Nephron (organoid): ENCODE data around the gene CRYGB.
A peak's percentile ranks its signal among the peaks of the same experiment; 100 is the strongest.

Source experiments
- H3K27ac Mint-ChIP-seq, 3 experiments: 2 replicates each; pipeline ENCODE4 v1.8.0; 2020; ENCODE audit warnings: mixed read lengths in 3 of 3, mild to moderate bottlenecking in 2 of 3, moderate library complexity in 1 of 3
- H3K27me3 Mint-ChIP-seq: 2 replicates; pipeline ENCODE4 v1.8.0; 2021; ENCODE audit warnings: low read depth, mild to moderate bottlenecking, moderate library complexity, mixed read lengths
- H3K36me3 Mint-ChIP-seq: 2 replicates; pipeline ENCODE4 v1.8.0; 2020; ENCODE audit warnings: low read depth, mixed read lengths
- H3K4me1 Mint-ChIP-seq: 2 replicates; pipeline ENCODE4 v1.8.0; 2020; ENCODE audit warnings: mixed read lengths
- H3K4me3 Mint-ChIP-seq, 3 experiments: 2 replicates each; pipeline ENCODE4 v1.8.0; 2020; ENCODE audit warnings: mild to moderate bottlenecking in 3 of 3, mixed read lengths in 3 of 3, moderate library complexity in 2 of 3
- H3K9me3 Mint-ChIP-seq: 2 replicates; pipeline ENCODE4 v1.8.0; 2020; ENCODE audit warnings: mixed read lengths
- TF ChIP-seq, protein P1 (sequence below), 3 experiments: fragments of 200-600 bp; sonication (generic); IDR thresholded peaks; one replicate each; pipeline ENCODE4 v1.5.0; 2021; ENCODE audit warnings: antibody characterized with exemption in 3 of 3; ENCODE audit not compliant: unreplicated experiment in 3 of 3

The CRYGB gene

GRCh38 chr2:208175840-208176153, 29.8 kb upstream of the CRYGB start:
- H3K27me3 Mint-ChIP-seq = no peaks in the 10 kb centered on the region
- no peaks in the 10 kb centered on the region for H3K36me3 Mint-ChIP-seq
- H3K4me3 Mint-ChIP-seq = no peak overlapping the region
- no peaks in the 10 kb centered on the region for H3K9me3 Mint-ChIP-seq
- TF ChIP-seq, protein P1, sequence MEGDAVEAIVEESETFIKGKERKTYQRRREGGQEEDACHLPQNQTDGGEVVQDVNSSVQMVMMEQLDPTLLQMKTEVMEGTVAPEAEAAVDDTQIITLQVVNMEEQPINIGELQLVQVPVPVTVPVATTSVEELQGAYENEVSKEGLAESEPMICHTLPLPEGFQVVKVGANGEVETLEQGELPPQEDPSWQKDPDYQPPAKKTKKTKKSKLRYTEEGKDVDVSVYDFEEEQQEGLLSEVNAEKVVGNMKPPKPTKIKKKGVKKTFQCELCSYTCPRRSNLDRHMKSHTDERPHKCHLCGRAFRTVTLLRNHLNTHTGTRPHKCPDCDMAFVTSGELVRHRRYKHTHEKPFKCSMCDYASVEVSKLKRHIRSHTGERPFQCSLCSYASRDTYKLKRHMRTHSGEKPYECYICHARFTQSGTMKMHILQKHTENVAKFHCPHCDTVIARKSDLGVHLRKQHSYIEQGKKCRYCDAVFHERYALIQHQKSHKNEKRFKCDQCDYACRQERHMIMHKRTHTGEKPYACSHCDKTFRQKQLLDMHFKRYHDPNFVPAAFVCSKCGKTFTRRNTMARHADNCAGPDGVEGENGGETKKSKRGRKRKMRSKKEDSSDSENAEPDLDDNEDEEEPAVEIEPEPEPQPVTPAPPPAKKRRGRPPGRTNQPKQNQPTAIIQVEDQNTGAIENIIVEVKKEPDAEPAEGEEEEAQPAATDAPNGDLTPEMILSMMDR (IDR thresholded peaks at IDR 0.05; ENCODE audit: unreplicated experiment in 3 of 3) = no peak
- no peak overlapping the region for H3K27ac Mint-ChIP-seq
- H3K4me1 Mint-ChIP-seq = peaks cover 5% of the 10 kb centered on the region

DNA sequence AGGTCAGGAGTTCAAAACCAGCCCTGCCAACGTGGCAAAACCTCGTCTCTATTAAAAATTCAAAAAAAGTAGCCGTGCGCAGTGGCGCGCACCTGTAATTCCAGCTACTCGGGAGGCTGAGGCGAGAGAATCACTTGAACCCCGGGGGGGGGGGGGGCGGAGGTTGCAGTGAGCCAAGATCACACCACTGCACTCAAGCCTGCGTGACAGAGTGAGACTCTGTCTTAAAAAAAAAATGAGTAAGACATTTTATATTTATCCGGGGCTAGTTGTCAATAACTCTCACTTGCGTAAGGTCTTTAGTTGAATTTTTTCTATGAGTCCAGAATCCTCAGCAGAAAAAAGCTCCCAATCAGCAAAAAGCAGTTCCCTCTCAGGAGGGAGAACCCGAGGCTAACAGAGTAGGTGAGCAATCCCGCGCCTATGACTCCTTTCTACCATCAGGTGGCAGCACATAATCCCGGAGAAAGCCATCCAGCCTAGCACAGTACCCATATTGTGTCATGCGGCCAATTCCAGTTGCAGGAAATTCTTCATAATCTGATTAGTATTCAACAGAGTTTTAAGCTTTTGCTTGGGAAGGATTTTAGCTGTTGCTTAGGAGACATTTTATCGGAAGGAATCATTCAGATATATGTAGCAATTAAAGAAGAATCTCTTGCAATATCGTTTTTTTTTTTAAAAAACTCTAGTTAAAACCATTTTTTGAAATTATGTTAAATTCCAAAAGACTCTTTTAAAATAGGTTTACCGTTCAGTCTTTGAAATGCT, 29.3 kb upstream of the CRYGB start:
- no peaks in the 10 kb centered on the region for H3K36me3 Mint-ChIP-seq
- H3K4me3 Mint-ChIP-seq = no peak overlapping the region
- H3K27me3 Mint-ChIP-seq = no peaks in the 10 kb centered on the region
- no peak overlapping the region for H3K27ac Mint-ChIP-seq
- TF ChIP-seq, protein P1 (IDR thresholded peaks at IDR 0.05; ENCODE audit: unreplicated experiment in 3 of 3) = peak; percentile 77 to 93 (median 83)
- no peaks in the 10 kb centered on the region for H3K9me3 Mint-ChIP-seq
- peaks cover 5% of the 10 kb centered on the region for H3K4me1 Mint-ChIP-seq

GRCh38 chr2:208174144-208174543, 28.2 kb upstream of the CRYGB start:
- H3K4me1 Mint-ChIP-seq = peaks cover 5% of the 10 kb centered on the region
- H3K4me3 Mint-ChIP-seq = no peak overlapping the region
- TF ChIP-seq, protein P1 (IDR thresholded peaks at IDR 0.05; ENCODE audit: unreplicated experiment in 3 of 3) = no peak
- no peak overlapping the region for H3K27ac Mint-ChIP-seq
- H3K9me3 Mint-ChIP-seq = no peaks in the 10 kb centered on the region
- H3K27me3 Mint-ChIP-seq = no peaks in the 10 kb centered on the region
- H3K36me3 Mint-ChIP-seq = no peaks in the 10 kb centered on the region

DNA sequence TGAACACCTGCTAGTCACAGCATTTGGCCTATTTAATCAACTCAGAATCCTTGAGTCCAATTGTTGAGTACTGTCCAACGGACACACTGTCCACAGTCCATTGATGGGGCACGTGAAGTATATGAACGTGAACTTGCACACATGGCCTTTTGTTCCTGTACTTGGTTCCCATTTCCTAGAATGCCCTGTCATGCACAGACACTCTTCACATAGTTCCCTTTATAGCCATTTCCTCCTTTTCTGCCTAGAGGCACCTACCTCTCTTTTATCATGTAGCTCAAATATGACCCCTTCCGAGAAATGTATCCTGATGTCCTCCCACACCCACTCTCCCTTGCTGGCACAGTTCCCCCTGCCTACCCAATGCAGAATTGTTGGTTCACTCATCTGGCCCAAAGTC, 26.2 kb upstream of the CRYGB start:
- no peak overlapping the region for H3K27ac Mint-ChIP-seq
- no peaks in the 10 kb centered on the region for H3K27me3 Mint-ChIP-seq
- no peaks in the 10 kb centered on the region for H3K36me3 Mint-ChIP-seq
- H3K4me1 Mint-ChIP-seq = peaks cover 5% of the 10 kb centered on the region
- H3K4me3 Mint-ChIP-seq = no peak overlapping the region
- no peaks in the 10 kb centered on the region for H3K9me3 Mint-ChIP-seq
- TF ChIP-seq, protein P1 (IDR thresholded peaks at IDR 0.05; ENCODE audit: unreplicated experiment in 3 of 3) = no peak

- Mint-ChIP-seq H3K9me3 (no peaks in the 10 kb centered on the region), H3K27ac (no peak overlapping the region), H3K27me3 (no peaks in the 10 kb centered on the region), H3K4me3 (no peak overlapping the region), H3K36me3 (no peaks in the 10 kb centered on the region), H3K4me1 (no peaks in the 10 kb centered on the region)
- TF ChIP-seq, protein P1 (IDR thresholded peaks at IDR 0.05; ENCODE audit: unreplicated experiment in 3 of 3) = no peak
These were observed 19.2 kb upstream of the CRYGB start for GRCh38 chr2:208164951-208165755.
